SK-N-SH (cell line): ENCODE data around the gene ARAP2.

Experiments
- CTCF ChIP-seq: fragments of 200-600 bp; sonication (generic); IDR thresholded peaks from 2 replicates; pipeline ENCODE4 v1.6.1; 2017; ENCODE audit warnings: antibody characterized with exemption, mild to moderate bottlenecking, moderate library complexity
- ELF1 ChIP-seq: IDR thresholded peaks from 2 replicates; pipeline ENCODE4 v1.4.0; 2012
- EP300 ChIP-seq, 2 experiments: IDR thresholded peaks; 2 replicates each; pipeline versions ENCODE4 v1.4.0 to v1.6.1; 2012; ENCODE audit warnings: borderline replicate concordance in 1 of 2, low read depth in 1 of 2, low read length in 1 of 2
- EZH2phosphoT487 ChIP-seq: fragments of 200-600 bp; sonication (generic); IDR thresholded peaks from 2 replicates; pipeline ENCODE4 v1.6.1; 2017; ENCODE audit warnings: low read depth, mixed run types, mild to moderate bottlenecking, antibody characterized with exemption, moderate library complexity, borderline replicate concordance
- JUND ChIP-seq: IDR thresholded peaks from 2 replicates; pipeline ENCODE4 v1.4.0; 2012
- POLR2AphosphoS5 ChIP-seq: IDR thresholded peaks from 2 replicates; pipeline ENCODE4 v1.6.1; 2012; ENCODE audit warnings: low read depth, low read length
- SIN3A ChIP-seq: IDR thresholded peaks from 2 replicates; pipeline ENCODE4 v1.6.1; 2012; ENCODE audit warnings: low read depth, mild to moderate bottlenecking, low read length, moderate library complexity, borderline replicate concordance
- SMC3 ChIP-seq: IDR thresholded peaks from 2 replicates; pipeline ENCODE4 v1.6.1; 2012; ENCODE audit warnings: low read depth, low read length, improper control_type of control experiment
- TCF12 ChIP-seq: IDR thresholded peaks from 2 replicates; pipeline ENCODE4 v1.4.0; 2012
- ZBTB33 ChIP-seq: IDR thresholded peaks from 2 replicates; pipeline ENCODE4 v1.4.0; 2012; ENCODE audit warnings: low read depth, borderline replicate concordance

- TF ChIP-seq CTCF, result no peak
- no peak for TF ChIP-seq ZBTB33
- TF ChIP-seq ELF1, result no peak
- TF ChIP-seq SIN3A, result no peak
- no peak for TF ChIP-seq SMC3
- no peak for TF ChIP-seq EZH2phosphoT487
- no peak for TF ChIP-seq EP300 (IDR thresholded peaks at IDR 0.05; ENCODE audit: borderline replicate concordance in 1 of 2, low read depth in 1 of 2, low read length in 1 of 2)
- TF ChIP-seq POLR2AphosphoS5, result no peak
- TF ChIP-seq TCF12, result no peak
- no peak for TF ChIP-seq JUND
Measured at GRCh38 chr4:36196145-36196913, 48.0 kb downstream of the ARAP2 start.
